Suprapubic skin (tissue), 4 donors: ENCODE results near the gene CTBP2. TPM values are rescaled to one million over a fixed set of nuclear protein-coding genes. Genes with fewer than 3 reads are reported as not detected.

Source experiments
- DNase-seq, 2 donors: peaks; one replicate each; pipeline ENCODE4 v3.0.0-alpha.2; 2019; ENCODE audit warnings: low spot score in 2 of 2
- H3K27ac ChIP-seq: fragments of 200-600 bp; sonication (generic); one replicate; pipeline ENCODE4 v1.5.1; 2019
- H3K27me3 ChIP-seq: fragments of 200-600 bp; sonication (generic); one replicate; pipeline ENCODE4 v1.5.1; 2019
- H3K36me3 ChIP-seq: fragments of 200-600 bp; sonication (generic); one replicate; pipeline ENCODE4 v1.5.1; 2019
- H3K4me1 ChIP-seq: fragments of 200-600 bp; sonication (generic); one replicate; pipeline ENCODE4 v1.5.1; 2019
- H3K4me3 ChIP-seq: fragments of 200-600 bp; sonication (generic); one replicate; pipeline ENCODE4 v1.5.1; 2019; ENCODE audit warnings: mild to moderate bottlenecking
- H3K9me3 ChIP-seq: fragments of 200-600 bp; sonication (generic); one replicate; pipeline ENCODE4 v1.5.1; 2019
- EP300 ChIP-seq: sonication (generic); formaldehyde crosslinking; IDR thresholded peaks from one replicate; pipeline ENCODE4 v1.6.1; 2017; ENCODE audit warnings: antibody characterized with exemption
- POLR2A ChIP-seq, 2 donors: fragments of 450-650 bp; IDR thresholded peaks; one replicate each; pipeline ENCODE4 v1.6.1; 2017; ENCODE audit warnings: antibody characterized with exemption in 2 of 2, mild to moderate bottlenecking in 2 of 2, moderate library complexity in 2 of 2
- POLR2AphosphoS5 ChIP-seq, 3 donors: sonication (generic); formaldehyde crosslinking; IDR thresholded peaks; one replicate each; pipeline ENCODE4 v1.6.1; 2017; ENCODE audit warnings: antibody characterized with exemption in 3 of 3
- WGBS: methylation state at CpG from one replicate; pipeline ENCODE4 v1.1.5; 2018; 5-methylcytosine and 5-hydroxymethylcytosine counted together
- total RNA-seq, 4 donors: library from RNA; depleted of rRNA; stranded (reverse); fragments of >200 nt; gene quantifications; one replicate each; pipeline ENCODE4 v1.1.0, GENCODE V29; 2016
- TF ChIP-seq, protein P1 (sequence below), 2 donors: fragments of 200-600 bp in 1 of 2; fragments of 450-650 bp in 1 of 2; sonication (generic) in 1 of 2; IDR thresholded peaks; one replicate each; pipeline ENCODE4 v1.5.1; 2016 to 2019; ENCODE audit warnings: antibody characterized with exemption in 2 of 2, mild to moderate bottlenecking in 1 of 2, moderate library complexity in 1 of 2

Gene CTBP2
- total RNA-seq, 4 donors from 2014 or later: 19.7 to 45.7 (median 29.4) TPM

DNA sequence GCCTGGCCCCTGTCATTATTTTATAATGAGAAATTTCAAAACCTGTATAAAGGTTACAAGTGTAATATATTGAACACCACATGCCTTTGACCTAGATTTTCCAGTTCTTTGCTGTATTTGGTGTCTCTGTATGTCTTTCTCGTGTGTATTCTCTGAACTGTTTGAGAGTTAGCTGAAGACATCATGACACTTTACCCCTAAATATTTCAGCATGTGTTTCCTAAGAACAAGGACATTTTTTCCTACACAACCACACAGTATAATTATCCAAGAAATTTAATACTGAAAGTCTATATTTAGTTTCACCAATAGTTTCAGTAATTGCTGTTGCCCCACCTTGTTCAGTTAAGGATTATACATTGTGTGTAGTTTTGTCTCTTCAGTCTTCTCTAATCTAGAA, 203.6 kb downstream of the CTBP2 start:
- peaks cover 28% of the 10 kb centered on the region for H3K4me1 ChIP-seq
- DNase-seq: no peak
- 64% methylated on average over 1 of the region's 1 CpG for WGBS
- H3K27me3 ChIP-seq: no peaks in the 10 kb centered on the region
- no peaks in the 10 kb centered on the region for H3K36me3 ChIP-seq
- H3K4me3 ChIP-seq: no peak overlapping the region
- no peaks in the 10 kb centered on the region for H3K9me3 ChIP-seq
- H3K27ac ChIP-seq: no peak overlapping the region
- TF ChIP-seq, protein P1, sequence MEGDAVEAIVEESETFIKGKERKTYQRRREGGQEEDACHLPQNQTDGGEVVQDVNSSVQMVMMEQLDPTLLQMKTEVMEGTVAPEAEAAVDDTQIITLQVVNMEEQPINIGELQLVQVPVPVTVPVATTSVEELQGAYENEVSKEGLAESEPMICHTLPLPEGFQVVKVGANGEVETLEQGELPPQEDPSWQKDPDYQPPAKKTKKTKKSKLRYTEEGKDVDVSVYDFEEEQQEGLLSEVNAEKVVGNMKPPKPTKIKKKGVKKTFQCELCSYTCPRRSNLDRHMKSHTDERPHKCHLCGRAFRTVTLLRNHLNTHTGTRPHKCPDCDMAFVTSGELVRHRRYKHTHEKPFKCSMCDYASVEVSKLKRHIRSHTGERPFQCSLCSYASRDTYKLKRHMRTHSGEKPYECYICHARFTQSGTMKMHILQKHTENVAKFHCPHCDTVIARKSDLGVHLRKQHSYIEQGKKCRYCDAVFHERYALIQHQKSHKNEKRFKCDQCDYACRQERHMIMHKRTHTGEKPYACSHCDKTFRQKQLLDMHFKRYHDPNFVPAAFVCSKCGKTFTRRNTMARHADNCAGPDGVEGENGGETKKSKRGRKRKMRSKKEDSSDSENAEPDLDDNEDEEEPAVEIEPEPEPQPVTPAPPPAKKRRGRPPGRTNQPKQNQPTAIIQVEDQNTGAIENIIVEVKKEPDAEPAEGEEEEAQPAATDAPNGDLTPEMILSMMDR (IDR thresholded peaks at IDR 0.05): no peak
- TF ChIP-seq EP300 (no peak), POLR2A (IDR thresholded peaks at IDR 0.05) (no peak), POLR2AphosphoS5 (IDR thresholded peaks at IDR 0.05) (no peak)

DNA sequence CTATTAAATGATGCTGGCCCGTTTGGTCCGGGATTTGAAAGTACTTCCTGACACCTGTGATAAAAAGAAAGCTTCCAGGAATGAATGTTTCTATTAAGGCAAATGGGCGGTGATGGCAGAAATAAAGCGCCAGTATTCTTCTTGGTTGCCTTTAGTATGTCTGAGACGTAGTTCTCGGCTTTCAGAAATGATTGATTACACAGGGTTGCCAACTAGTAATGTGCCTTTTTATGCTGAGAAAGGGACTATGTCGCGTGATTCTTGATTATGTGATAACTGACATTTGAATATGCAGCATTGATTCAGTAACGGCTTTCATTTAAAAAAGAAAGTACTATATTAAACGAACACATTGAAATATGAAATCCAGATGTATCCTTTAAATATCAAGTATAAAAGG, 204.5 kb downstream of the CTBP2 start:
- H3K27ac ChIP-seq: no peak overlapping the region
- 53% methylated on average over 10 of the region's 10 CpGs for WGBS
- DNase-seq: no peak
- no peaks in the 10 kb centered on the region for H3K27me3 ChIP-seq
- H3K36me3 ChIP-seq: no peaks in the 10 kb centered on the region
- peaks cover 26% of the 10 kb centered on the region for H3K4me1 ChIP-seq
- no peak overlapping the region for H3K4me3 ChIP-seq
- no peaks in the 10 kb centered on the region for H3K9me3 ChIP-seq
- no peak for TF ChIP-seq EP300
- no peak for TF ChIP-seq POLR2AphosphoS5 (IDR thresholded peaks at IDR 0.05)
- TF ChIP-seq, protein P1 (IDR thresholded peaks at IDR 0.05): no peak
- TF ChIP-seq POLR2A (IDR thresholded peaks at IDR 0.05): no peak

DNA sequence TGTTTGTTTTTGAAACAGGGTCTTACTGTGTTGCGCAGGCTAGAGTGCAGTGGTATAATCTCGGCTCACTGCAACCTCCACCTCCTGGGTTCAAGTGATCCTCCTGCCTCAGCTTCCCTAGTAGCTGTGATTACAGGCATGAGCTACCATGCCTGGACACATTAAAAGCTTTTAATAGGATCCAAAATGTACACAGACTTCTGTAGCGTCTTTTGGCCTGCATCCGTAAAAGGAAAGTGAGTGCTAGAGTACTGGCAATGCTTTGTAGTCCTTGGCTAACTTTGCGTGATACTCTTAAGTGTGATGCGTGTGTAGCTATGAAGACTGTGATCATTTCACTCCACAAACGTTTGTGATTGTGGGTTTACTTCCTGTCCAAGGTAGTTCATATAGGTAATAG, 205.1 kb downstream of the CTBP2 start:
- Histone ChIP-seq H3K9me3 (no peaks in the 10 kb centered on the region), H3K4me3 (no peak overlapping the region), H3K4me1 (peaks cover 23% of the 10 kb centered on the region), H3K36me3 (no peaks in the 10 kb centered on the region), H3K27me3 (no peaks in the 10 kb centered on the region), H3K27ac (no peak overlapping the region)
- DNase-seq: no peak
- 61% methylated on average over 7 of the region's 7 CpGs for WGBS
- TF ChIP-seq POLR2A (IDR thresholded peaks at IDR 0.05) (no peak), POLR2AphosphoS5 (IDR thresholded peaks at IDR 0.05) (no peak)

DNA sequence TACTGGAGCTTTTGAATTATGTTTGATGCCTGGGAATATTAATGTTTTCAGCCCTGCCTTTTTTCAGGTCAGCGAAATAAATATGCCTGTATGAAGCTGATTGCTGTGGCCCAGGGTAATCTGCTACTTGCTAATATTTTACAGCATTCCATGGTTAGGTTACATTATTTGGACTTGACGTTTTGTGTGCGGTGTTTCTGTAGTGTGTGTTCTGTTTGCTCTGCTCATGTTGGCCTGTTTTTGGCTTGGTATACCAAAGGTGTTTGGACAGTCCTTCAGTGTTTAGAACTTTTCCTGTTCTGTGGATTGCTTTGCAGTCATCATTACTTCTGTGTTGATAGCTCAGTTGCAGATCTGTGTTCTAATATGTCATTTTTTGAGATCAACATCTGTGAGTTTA, 206.9 kb downstream of the CTBP2 start:
- 86% methylated on average over 3 of the region's 3 CpGs for WGBS
- Histone ChIP-seq H3K4me1 (peaks cover 23% of the 10 kb centered on the region), H3K36me3 (no peaks in the 10 kb centered on the region), H3K9me3 (no peaks in the 10 kb centered on the region), H3K27me3 (no peaks in the 10 kb centered on the region), H3K4me3 (no peak overlapping the region), H3K27ac (no peak overlapping the region)
- no peak for DNase-seq
- TF ChIP-seq POLR2AphosphoS5 (IDR thresholded peaks at IDR 0.05) (no peak), EP300 (no peak), POLR2A (IDR thresholded peaks at IDR 0.05) (no peak)
- TF ChIP-seq, protein P1 (IDR thresholded peaks at IDR 0.05): no peak

DNA sequence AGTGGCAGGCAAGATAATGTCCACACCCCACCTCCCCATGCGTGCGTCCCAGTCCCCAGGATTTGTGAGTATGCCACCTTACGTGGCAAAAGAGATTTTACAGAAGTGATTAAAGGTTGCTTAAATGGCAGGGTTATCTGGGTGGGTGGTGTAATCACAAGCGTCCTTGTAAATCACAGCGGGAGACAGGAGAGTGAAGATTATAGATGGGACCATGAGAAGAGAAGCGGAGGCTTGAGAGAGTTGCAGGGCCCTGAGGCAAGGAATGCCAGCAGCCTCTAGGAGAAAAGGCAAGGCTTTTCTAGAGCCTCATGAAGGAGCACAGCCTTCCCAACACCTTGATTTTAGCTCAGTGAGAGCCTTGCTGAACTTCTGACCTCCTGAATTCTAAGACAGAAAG, 208.2 kb downstream of the CTBP2 start:
- Histone ChIP-seq H3K4me1 (peaks cover 19% of the 10 kb centered on the region), H3K4me3 (no peak overlapping the region), H3K9me3 (no peaks in the 10 kb centered on the region), H3K27me3 (no peaks in the 10 kb centered on the region), H3K36me3 (no peaks in the 10 kb centered on the region), H3K27ac (no peak overlapping the region)
- 91% methylated on average over 6 of the region's 6 CpGs for WGBS
- TF ChIP-seq POLR2AphosphoS5 (IDR thresholded peaks at IDR 0.05): no peak
- no peak for TF ChIP-seq EP300
- no peak for DNase-seq

DNA sequence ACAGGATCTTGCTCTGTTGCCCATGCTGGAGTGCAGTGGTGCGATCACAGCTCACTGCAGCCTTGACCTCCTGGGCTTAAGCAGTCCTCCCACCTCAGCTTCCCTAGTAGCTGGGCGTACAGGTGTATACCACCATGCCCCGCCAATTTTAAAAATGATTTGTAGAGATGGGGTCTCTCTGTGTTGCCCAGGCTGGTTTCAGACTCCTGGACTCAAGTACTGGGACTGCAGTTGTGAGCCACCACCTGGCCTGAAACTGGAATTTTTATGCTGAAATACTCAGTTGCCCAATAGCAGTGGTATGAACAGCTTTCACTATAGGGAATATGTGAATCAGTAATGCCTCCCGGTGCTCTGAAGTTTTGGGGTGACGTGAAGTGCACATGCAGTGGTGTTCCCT, 210.8 kb downstream of the CTBP2 start:
- H3K27me3 ChIP-seq: no peaks in the 10 kb centered on the region
- WGBS: over 99% methylated on average over 5 of the region's 5 CpGs
- no peak overlapping the region for H3K27ac ChIP-seq
- TF ChIP-seq POLR2AphosphoS5 (IDR thresholded peaks at IDR 0.05): no peak
- no peak for TF ChIP-seq POLR2A (IDR thresholded peaks at IDR 0.05)
- no peak overlapping the region for H3K4me3 ChIP-seq
- H3K36me3 ChIP-seq: no peaks in the 10 kb centered on the region
- DNase-seq: no peak
- H3K9me3 ChIP-seq: no peaks in the 10 kb centered on the region
- H3K4me1 ChIP-seq: peaks cover 8% of the 10 kb centered on the region

DNA sequence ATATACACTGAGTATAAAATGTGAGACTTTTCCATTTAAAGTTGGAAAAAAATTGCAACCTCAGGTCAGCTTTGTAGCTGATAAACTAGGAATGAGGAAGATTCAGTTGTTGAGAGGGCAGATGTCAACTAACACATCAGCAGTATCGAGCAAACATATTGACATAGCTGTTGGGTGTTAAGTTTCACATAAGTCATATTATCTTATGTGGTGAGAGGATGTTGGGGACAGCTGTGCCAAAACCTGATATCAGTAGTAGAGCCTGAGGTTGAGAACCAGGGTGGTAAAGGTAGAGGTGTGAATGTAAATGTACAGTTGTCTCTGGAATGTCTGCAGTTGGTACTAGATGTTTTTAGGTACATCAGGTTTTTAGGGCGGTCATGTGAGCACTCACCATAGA, 213.4 kb downstream of the CTBP2 start:
- H3K9me3 ChIP-seq: no peaks in the 10 kb centered on the region
- no peak for DNase-seq
- TF ChIP-seq EP300 (no peak), POLR2A (IDR thresholded peaks at IDR 0.05) (no peak)
- TF ChIP-seq, protein P1 (IDR thresholded peaks at IDR 0.05): no peak
- H3K27me3 ChIP-seq: no peaks in the 10 kb centered on the region
- H3K4me1 ChIP-seq: peaks cover 27% of the 10 kb centered on the region
- 70% methylated on average over 2 of the region's 2 CpGs for WGBS
- H3K27ac ChIP-seq: no peak overlapping the region
- H3K36me3 ChIP-seq: no peaks in the 10 kb centered on the region
- no peak overlapping the region for H3K4me3 ChIP-seq
